ENCODE data around the gene OPCML.

OPCML gene

DNA sequence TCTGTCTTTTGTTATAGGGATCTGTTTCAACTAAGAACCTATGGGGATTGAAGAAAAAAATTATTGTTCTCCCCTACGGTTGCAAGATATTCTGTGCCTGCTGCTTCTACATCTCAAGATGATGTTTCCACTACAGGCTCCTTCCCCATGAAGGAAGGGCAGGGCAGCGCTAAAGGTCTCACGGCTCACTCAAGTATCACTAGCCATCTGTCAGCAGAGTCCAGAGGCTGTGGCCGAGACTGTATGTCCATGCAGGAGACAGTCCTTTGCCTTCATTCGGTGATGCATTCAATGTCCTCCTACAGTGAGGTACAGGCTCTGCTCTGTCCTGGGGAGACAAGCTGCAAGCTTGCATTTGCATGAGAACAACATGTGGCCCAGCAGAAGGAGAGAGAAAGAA is 518.0 kb downstream of the OPCML start:
- no peak for DNase-seq

DNA sequence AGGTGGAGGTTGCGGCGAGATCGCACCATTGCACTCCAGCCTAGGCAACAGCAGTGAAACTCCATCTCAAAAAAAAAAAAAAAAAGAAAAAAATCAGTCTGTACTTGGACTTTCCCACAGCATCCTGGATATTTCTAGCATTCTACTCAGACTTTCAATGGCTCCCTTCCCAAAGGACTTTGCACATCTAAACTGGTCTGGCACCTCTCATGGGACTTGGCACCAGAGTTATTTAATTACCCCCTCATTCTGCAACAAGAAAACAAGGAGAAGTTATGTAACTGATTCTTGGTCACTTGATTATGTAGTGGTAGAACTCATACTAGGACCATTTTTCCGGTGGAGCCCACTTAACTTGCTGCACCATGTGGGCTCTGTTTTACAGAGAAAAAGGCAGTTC is 519.5 kb downstream of the OPCML start:
- DNase-seq: no peak

DNA sequence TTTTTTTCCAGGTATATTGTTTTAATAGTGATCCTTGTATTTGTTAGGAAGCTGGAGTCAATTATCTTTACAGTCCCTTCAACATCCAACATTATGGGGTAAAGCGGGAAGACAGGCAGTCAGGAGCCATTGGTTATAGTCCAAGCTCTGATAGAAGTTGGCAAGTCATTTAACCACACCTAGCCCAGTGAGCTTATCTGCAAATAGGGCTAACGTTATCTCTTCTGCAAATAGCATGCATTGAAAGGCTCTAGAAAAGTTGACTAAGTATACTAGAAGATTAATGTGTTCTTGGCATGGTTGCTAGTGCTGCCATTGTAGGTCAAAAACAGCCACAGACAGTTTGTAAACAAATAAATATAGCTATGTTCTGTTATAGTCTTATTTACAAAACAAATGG is 520.7 kb downstream of the OPCML start:
- no peak for DNase-seq

DNA sequence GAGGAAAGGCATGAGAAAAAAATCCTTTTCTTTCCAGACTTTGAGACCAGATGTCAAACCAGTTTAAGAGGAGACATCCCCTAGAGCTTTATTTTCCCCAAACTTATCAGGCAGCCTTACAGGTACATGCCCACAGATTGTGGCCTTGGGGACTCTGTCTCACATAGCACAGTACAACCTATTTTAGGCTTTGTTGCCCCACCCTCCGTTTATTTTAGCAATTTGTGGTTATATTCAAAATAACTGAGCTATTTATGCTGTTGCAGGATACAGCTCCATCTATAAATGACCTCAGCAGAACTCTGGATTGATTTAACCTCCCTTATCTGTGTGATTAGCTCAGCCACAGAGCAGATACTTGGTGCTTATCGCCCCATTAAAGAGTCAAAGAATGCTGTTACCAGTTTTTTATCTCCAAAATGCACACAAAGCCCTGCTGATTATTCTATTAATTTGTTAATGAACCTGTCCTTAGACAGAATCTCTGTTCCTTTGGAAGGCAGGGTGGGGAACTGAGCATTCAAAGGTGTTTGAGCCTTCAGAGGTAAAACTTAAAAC is 525.2 kb downstream of the OPCML start:
- DNase-seq: no peak

DNA sequence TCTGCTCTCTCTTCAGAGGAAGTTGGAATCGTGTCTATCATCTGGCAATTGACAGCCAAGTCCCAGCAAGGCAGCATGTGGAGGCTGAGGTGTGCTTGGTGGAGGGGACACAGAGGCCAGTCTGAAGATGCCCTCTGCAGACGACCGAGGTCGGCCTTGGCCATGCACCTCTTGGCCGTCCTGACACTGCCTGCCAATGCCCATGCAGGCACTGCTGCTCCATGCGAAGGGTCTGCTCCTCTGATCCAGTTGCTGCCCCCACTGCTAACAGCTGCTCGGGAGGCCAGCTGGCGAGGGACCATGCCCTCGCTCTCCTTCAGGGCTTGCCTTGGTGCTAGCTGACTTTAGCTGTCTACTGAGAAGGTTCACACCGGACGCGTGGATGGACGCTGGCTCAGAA is 527.9 kb downstream of the OPCML start:
- DNase-seq: no peak

GRCh38 chr11:132999516-132999915 is 532.8 kb downstream of the OPCML start:
- no peak for DNase-seq

DNA sequence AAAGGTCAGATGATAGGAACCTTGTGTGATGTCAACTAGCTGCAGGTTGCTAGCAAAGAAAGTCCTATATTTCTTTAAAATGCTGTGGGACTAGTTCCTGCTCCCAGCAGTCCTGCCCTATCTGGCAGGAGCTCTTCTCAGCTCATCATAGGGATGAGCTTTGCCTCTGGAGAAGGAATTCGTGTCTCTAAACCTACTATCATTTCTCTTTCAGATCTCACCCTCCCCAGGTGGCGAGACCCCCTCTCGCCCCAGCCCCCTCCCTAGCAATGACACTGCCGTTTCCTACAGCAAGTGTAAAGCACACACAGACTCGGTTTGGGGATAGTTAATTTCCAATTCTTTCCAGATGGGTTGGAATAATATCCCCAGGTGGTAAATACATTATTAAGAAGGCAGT is 533.3 kb downstream of the OPCML start:
- DNase-seq: no peak

GRCh38 chr11:132997396-132997795 is 534.9 kb downstream of the OPCML start:
- DNase-seq: no peak

- DNase-seq: no peak
These were observed 537.3 kb downstream of the OPCML start for GRCh38 chr11:132994966-132995365.

DNA sequence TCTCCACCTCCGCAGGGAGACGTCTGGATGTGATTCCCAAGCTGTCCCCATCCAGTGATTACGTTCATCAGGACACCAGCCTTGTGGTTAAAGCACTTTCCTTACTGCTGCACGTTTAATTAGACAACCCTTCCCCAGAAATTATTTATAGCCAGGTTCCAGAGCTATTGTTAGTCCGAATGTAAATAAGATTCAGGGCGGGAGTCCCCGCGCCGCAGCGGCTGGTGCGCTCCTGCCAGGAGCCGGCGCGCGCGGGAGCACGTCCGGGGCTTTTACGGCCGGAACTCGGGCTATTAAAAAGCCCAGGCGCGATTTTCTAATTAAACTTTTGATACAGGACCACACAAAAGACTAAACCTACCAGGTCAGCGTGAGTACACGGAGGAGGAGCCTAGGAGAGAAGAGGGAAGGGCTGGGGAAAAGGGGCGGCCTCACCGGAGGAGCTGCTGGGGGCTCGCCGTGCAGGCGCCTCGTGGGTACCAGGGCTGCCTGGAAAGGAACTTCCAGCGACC is 538.3 kb downstream of the OPCML start:
- DNase-seq: no peak

DNA sequence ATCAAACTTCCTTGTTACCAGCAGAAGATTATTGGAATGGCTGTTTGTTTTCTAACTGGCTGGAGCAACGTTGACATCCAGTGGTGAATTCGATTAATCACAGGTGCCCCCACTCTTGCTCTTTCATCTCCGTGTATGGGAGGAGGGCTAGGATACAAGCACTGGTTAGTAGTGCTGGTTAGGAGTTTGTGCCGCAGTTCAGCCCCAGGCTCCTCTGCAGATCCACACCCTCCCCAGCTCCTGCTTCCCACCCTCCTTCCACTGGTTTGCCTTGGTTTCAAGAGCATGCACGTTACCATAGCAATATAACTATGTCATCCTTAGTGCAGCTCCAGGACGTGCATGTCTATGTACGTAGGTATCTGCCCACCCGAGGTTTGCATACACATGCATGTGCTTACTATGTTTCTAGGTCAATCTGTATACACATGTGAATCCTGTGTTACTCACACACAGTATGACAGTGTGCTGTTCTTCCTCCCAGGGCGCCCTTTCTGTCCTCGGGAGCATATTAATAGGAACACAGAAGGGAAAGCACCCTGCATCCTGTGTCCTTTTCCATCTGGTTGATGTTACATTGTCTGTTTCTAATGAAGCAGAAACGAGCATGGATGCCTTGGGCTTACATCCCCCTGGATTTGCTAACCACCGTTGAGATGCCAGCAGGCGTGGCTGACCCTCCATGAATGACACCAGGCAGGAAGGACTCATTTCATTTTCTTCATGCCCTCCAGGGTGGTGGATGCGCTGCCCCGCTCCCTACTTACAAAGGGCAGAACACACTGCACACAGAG is 539.3 kb downstream of the OPCML start:
- DNase-seq: no peak

DNA sequence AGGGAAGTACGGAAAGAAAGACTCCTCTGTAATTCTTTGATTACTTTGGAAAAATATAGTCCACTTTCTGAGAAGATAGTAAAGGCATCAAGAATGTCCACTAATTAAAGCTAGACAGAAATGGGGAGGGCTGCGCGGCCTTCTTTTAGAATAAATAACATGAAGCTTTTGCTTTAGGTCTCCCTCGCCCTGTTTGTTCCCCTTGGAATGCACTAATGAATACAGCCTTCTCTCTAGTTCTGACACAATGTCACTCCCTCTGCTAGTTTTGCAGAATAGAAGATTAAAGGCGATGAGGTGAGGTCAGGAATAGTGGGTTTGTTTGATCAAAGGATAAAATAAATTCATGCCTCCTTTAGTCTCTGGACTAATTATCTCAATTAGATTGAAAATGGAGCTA is 543.9 kb downstream of the OPCML start:
- no peak for DNase-seq

DNA sequence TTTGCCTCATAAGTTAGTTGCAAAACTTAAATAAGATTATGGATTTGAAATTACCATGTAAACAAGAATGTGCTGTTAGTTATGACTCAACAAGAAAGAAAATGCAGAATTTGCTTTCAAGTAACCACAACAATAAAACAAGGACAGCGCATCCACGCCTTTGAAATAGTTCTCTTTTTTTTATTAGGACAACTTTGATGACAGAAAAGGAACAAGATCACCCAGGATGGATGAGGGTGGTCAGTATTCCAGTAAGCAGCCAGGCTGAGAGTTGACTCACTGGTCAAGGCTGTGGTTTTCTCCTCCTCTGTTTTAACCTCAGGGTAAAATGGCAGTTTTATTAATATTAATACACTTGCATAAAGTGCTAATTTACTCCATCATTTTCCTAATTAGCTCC is 544.4 kb downstream of the OPCML start:
- no peak for DNase-seq

DNA sequence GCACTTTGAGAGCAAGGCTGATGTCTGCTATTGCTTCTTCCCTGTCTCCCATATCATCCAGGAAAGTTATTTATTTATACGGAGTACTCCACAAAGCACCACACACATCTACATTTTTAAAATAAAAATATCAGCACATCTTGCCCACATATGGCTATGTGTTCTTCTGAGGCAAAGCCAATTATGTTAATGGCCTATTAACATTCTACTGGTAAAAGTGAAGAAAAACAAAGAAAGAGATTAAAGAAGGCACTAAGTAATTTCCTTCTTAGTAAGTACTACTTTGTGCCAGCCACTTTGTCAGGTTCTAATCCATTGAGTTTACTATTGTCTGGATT is 548.7 kb downstream of the OPCML start:
- no peak for DNase-seq

DNA sequence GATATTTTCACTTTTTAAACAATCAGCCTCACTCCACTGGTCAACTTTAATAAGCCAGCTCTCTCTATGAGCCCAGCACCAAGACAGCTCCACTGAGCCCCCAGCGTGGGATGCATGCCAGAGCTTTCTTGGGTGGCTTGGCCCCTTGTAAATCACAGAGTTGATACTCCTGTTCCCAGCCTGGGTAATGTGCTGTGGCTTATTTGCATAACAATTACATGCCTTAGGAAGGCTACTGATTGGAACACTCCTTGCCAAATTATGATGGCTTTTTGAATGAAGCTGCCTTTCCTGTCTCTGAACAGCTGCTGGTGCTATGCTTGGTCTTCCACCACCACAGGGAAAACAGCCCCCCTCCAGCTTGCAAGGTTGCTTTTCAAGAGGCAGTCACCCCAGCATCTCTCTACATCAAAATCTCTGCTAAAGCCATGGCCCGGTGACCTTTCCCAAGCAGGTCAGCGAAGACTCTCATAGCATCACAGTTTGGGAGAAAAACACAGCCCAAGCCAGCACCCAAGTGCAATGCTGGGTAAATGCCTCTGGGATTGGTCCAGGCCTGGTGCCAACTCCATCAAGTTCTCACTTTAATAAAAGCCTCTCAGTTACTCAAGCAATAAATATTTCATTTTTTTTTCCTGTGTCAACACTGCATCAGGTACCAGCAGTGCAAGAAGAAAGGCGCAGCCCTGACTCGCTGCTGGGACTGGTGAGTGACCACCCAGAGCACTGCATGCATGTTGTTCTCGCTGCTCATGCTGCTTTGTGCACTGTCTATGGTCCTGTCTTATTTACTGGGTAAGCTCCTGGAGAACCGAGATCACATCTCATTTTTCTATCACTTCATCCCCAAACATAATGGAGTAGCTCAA is 549.3 kb downstream of the OPCML start:
- no peak for DNase-seq

DNA sequence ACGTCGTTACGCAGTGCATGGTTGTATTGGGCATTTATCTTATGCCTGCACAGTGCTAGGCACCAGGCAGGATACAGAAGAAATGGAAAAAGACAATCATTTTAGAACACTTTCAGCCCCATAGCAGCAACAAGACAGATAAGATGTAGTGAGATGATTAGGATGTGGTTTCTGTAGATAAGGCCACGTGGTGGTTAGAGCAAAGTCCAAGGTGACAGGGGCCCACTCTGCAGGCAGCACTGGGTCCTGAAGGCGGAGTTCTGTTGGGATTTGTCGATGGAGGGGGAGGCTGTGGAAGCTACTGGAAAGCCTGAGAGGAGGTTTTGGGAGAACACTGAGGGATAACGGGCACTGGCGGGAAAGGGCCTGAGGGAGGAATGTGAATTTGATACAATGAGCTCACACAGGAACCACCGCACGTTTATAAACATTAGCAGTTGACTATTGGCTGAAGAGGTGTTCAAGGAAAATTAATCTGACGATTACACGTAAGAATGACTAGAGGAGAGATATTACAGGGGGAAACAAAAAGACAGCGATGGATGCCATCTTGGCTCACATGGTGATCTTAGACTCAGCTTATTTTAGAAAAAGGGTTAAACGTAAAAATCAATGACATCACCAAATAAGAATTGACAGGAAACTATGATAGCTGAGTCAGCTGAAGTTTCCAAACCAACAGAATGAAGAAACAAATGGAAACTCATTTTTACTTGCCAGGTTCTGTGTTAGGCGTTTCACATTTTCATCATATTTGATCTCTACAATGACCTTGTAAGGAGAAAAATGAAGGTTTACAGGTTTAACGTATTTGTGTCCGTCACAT is 551.0 kb downstream of the OPCML start:
- DNase-seq: no peak

DNA sequence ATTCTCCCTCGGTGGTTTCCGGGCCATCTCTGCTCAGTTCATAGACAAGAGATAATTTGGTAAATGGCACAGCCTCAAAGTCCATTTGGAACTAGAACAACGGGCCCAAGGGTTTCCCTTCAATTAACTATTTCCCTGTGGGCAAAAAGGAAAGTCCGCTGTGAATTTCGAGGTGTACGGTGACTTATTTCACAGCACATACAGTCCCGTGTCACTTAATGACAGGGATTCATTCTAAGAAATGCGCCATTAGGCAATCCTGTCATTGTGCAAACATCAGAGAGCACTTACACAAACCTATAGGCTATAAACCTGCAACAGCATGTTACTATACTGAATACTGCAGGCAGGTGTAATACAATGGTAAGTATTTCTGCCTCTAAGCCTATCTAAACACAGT is 551.6 kb downstream of the OPCML start:
- DNase-seq: no peak

- DNase-seq: no peak
These were observed 554.6 kb downstream of the OPCML start for GRCh38 chr11:132977746-132978145.

GRCh38 chr11:132977241-132977640 is 555.1 kb downstream of the OPCML start:
- DNase-seq: no peak

DNA sequence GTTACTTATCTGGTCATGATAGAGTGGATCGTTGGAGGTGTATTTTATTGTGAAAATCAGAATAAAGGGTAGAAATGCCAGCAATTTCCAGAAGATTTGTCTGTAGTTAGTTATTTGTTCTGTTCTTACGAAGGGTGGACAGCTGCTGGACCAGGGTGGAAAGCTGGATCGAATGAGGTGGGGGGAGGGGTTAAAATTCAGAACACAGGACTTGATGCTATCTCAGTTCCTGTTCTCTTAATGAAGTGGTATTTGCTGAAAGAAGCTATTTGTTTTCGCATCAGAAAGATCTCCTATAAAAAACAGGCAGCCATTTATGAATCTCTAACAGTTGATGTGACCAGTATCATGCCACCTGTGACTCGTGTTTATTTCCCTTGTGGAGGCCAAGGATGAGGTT is 556.2 kb downstream of the OPCML start:
- DNase-seq: no peak

- no peak for DNase-seq
These were observed 558.6 kb downstream of the OPCML start for GRCh38 chr11:132973686-132974085.

- no peak for DNase-seq
These were observed 559.7 kb downstream of the OPCML start for GRCh38 chr11:132972565-132972964.

DNA sequence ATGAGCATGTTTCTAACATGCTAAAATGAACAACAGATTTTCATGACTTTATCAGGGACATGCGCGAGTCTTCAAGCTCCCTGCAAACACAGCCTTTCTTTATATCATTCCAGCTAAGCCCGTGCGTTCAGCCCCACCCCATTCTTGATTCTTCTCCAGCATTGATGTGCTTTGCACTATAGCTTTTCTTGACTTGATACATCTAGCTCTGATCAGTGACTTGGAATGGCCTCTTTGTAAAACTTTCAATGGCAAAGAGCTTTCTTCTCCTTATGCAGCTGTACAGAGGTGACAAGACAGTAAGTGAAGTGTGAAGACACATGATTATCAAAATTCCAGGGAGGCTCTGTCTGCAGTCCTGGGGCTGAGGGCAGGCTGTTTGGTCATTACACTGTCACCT is 561.0 kb downstream of the OPCML start:
- DNase-seq: no peak

All from activated CD4-positive, alpha-beta T cell treated with anti-CD3 and anti-CD28 coated beads for 48 hours (primary cell).